Loucy (cell line): ENCODE measurements around the gene LRRC26.

Experiments used
- H2AFZ ChIP-seq: fragments of 200-600 bp; sonication (generic); 2 replicates; pipeline ENCODE4 v1.6.0; 2016; ENCODE audit warnings: antibody characterized with exemption, mild to moderate bottlenecking, low read length, moderate library complexity
- H3F3A ChIP-seq: fragments of 200-600 bp; 2 replicates; pipeline ENCODE4 v1.6.0; 2016; ENCODE audit warnings: antibody characterized with exemption, low read depth, mild to moderate bottlenecking
- H3K27me3 ChIP-seq: fragments of 200-600 bp; sonication (generic); 2 replicates; pipeline ENCODE4 v1.6.1; 2014; ENCODE audit warnings: low read length, mild to moderate bottlenecking; ENCODE audit not compliant: insufficient read depth, poor library complexity, severe bottlenecking
- H3K36me3 ChIP-seq: fragments of 200-600 bp; sonication (generic); 2 replicates; pipeline ENCODE4 v1.6.1; 2016; ENCODE audit warnings: low read length; ENCODE audit not compliant: insufficient read depth
- H3K4me1 ChIP-seq: fragments of 200-600 bp; sonication (generic); 2 replicates; pipeline ENCODE4 v1.5.1; 2014; ENCODE audit warnings: low read length, mild to moderate bottlenecking; ENCODE audit not compliant: insufficient read depth, poor library complexity, severe bottlenecking
- H3K4me2 ChIP-seq: fragments of 200-600 bp; sonication (generic); 2 replicates; pipeline ENCODE4 v1.6.0; 2014; ENCODE audit warnings: antibody characterized with exemption, low read length, low read depth, mild to moderate bottlenecking; ENCODE audit not compliant: poor library complexity, severe bottlenecking
- H3K4me3 ChIP-seq: fragments of 200-600 bp; sonication (generic); 2 replicates; pipeline ENCODE4 v1.5.1; 2014; ENCODE audit warnings: low read length, mild to moderate bottlenecking, mixed read lengths; ENCODE audit not compliant: poor library complexity, severe bottlenecking
- H3K79me2 ChIP-seq: fragments of 200-600 bp; sonication (generic); 2 replicates; pipeline ENCODE4 v1.6.1; 2014; ENCODE audit warnings: low read length; ENCODE audit not compliant: insufficient read depth
- H3K9ac ChIP-seq: fragments of 200-600 bp; sonication (generic); 2 replicates; pipeline ENCODE4 v1.6.0; 2014; ENCODE audit warnings: mild to moderate bottlenecking, low read depth, low read length, moderate library complexity; ENCODE audit not compliant: poor library complexity, severe bottlenecking
- H3K9me2 ChIP-seq: fragments of 200-600 bp; sonication (generic); replicated peaks from 2 replicates; pipeline ENCODE4 v1.6.1; 2016; ENCODE audit warnings: low read depth, low read length, mixed read lengths
- H3K9me3 ChIP-seq: fragments of 200-600 bp; sonication (generic); 2 replicates; pipeline ENCODE4 v1.6.1; 2014; ENCODE audit warnings: mild to moderate bottlenecking, antibody characterized with exemption, low read length, low read depth; ENCODE audit not compliant: insufficient read depth
- H4K20me1 ChIP-seq: fragments of 200-600 bp; sonication (generic); 2 replicates; pipeline ENCODE4 v1.6.0; 2014; ENCODE audit warnings: antibody characterized with exemption, low read length, mild to moderate bottlenecking; ENCODE audit not compliant: insufficient read depth, poor library complexity, severe bottlenecking
- CTCF ChIP-seq: fragments of 200-600 bp; sonication (generic); conservative IDR thresholded peaks from 2 replicates; pipeline ENCODE4 v1.5.1; 2014; ENCODE audit warnings: mild to moderate bottlenecking, antibody characterized with exemption, low read length
- EZH2phosphoT487 ChIP-seq: fragments of 200-600 bp; IDR thresholded peaks from 2 replicates; pipeline ENCODE4 v1.6.1; 2018; ENCODE audit warnings: antibody characterized with exemption, mild to moderate bottlenecking, moderate library complexity, borderline replicate concordance

LRRC26 gene

GRCh38 chr9:137138722-137139467 lies 31.0 kb downstream of the LRRC26 start, which contains the start of gene GRIN1:
GRIN1 (plus strand) TSS chr9:137139154; CDS start chr9:137139487, 333 bp downstream.
- H2AFZ ChIP-seq: no peak within 1 kb of the TSS
- no peaks in the 10 kb centered on the region for H3K79me2 ChIP-seq
- H3K4me2 ChIP-seq: no peak within 1 kb of the TSS
- H3K4me1 ChIP-seq: no peaks in the 10 kb centered on the region
- no peaks in the 10 kb centered on the region for H4K20me1 ChIP-seq
- H3K4me3 ChIP-seq: no peak within 1 kb of the TSS
- no peaks in the 10 kb centered on the region for H3K9me3 ChIP-seq
- no peaks in the 10 kb centered on the region for H3K27me3 ChIP-seq
- no peaks in the 10 kb centered on the region for H3K36me3 ChIP-seq
- no peak for TF ChIP-seq CTCF
- no peak for TF ChIP-seq EZH2phosphoT487
- H3K9me2 ChIP-seq: no peaks in the 10 kb centered on the region
- no peaks in the 10 kb centered on the region for H3F3A ChIP-seq
- H3K9ac ChIP-seq: no peak within 1 kb of the TSS

- Histone ChIP-seq H3K27me3 (no peaks in the 10 kb centered on the region), H2AFZ (no peak overlapping the region), H3K4me1 (no peaks in the 10 kb centered on the region), H4K20me1 (no peaks in the 10 kb centered on the region), H3K4me3 (no peak overlapping the region), H3F3A (no peaks in the 10 kb centered on the region), H3K9me2 (no peaks in the 10 kb centered on the region), H3K9ac (no peak overlapping the region), H3K4me2 (no peak overlapping the region), H3K9me3 (no peaks in the 10 kb centered on the region), H3K79me2 (no peaks in the 10 kb centered on the region), H3K36me3 (no peaks in the 10 kb centered on the region)
- no peak for TF ChIP-seq EZH2phosphoT487
Measured at GRCh38 chr9:137138058-137138721, 31.7 kb downstream of the LRRC26 start.

GRCh38 chr9:137136881-137137607 lies 32.8 kb downstream of the LRRC26 start:
- TF ChIP-seq EZH2phosphoT487 (no peak), CTCF (no peak)
- H3K36me3 ChIP-seq: no peaks in the 10 kb centered on the region
- no peaks in the 10 kb centered on the region for H4K20me1 ChIP-seq
- no peaks in the 10 kb centered on the region for H3F3A ChIP-seq
- H3K9me2 ChIP-seq: no peaks in the 10 kb centered on the region
- no peaks in the 10 kb centered on the region for H3K4me1 ChIP-seq
- H3K9me3 ChIP-seq: no peaks in the 10 kb centered on the region
- no peak overlapping the region for H3K4me3 ChIP-seq
- H3K79me2 ChIP-seq: no peaks in the 10 kb centered on the region
- no peak overlapping the region for H3K4me2 ChIP-seq
- H2AFZ ChIP-seq: no peak overlapping the region
- H3K9ac ChIP-seq: no peak overlapping the region
- no peaks in the 10 kb centered on the region for H3K27me3 ChIP-seq
